PC-9 (cell line): Measurements from ENCODE around the gene SRP9.

ENCODE experiments used
- CTCF ChIP-seq: fragments of 200-600 bp; sonication (generic); conservative IDR thresholded peaks from 2 replicates; pipeline ENCODE4 v1.6.1; 2017; ENCODE audit warnings: mixed run types, antibody characterized with exemption, mild to moderate bottlenecking, moderate library complexity
- EZH2 ChIP-seq: fragments of 200-600 bp; sonication (generic); IDR thresholded peaks from 2 replicates; pipeline ENCODE4 v1.8.0; 2017; ENCODE audit warnings: antibody characterized with exemption, low read depth

- TF ChIP-seq CTCF = no peak
- TF ChIP-seq EZH2 = no peak
Observed at GRCh38 chr1:225762444-225762843, 15.2 kb upstream of the SRP9 start.
